GM19240 (cell line): ENCODE data around the gene PROSER2.

Experiments used
- DNase-seq: peaks from one replicate; pipeline ENCODE4 v3.0.0; 2011; ENCODE audit warnings: low spot score; ENCODE audit not compliant: insufficient read length

The PROSER2 gene

DNA sequence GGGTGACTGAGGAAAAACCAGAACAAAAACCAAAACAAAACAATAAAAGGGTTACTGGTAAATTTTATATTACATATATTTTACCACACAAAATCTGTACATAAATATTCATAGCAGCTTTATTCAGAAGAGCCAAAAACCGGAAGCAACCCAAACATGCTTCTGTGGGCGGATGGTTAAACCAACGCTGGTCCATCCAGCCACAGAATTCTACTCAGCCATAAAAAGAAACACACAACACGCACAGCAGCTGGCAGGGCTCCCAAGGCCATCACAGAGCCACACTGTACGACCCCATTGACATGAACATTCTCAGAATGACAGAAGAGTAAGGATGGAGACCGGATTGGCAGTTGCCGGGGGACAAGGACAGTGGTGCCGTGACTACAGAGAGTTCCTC, 83.6 kb downstream of the PROSER2 start:
- DNase-seq, result no peak

- no peak for DNase-seq
Observed at GRCh38 chr10:11907914-11908313, 84.8 kb downstream of the PROSER2 start.

GRCh38 chr10:11908536-11908935, 85.4 kb downstream of the PROSER2 start:
- DNase-seq, result no peak

DNA sequence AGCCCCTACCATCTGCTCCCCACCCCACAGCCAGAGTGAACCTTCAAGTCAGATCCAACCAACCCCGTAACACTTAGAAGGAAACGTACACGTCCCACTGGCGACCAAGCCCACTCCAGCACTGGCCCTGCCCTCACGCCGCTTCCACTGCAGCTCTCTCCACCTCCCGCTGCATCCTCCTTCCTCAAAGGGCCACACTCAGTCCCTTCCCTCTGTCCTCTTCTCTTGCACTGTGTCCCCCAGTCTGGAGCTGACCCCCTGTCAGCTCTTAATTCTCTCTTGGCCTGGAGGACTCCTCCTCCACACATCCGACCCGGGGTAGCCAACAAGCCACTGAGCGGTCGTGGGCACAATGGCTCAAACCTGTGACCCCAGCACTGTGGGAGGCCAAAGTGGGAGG, 85.8 kb downstream of the PROSER2 start:
- no peak for DNase-seq

DNA sequence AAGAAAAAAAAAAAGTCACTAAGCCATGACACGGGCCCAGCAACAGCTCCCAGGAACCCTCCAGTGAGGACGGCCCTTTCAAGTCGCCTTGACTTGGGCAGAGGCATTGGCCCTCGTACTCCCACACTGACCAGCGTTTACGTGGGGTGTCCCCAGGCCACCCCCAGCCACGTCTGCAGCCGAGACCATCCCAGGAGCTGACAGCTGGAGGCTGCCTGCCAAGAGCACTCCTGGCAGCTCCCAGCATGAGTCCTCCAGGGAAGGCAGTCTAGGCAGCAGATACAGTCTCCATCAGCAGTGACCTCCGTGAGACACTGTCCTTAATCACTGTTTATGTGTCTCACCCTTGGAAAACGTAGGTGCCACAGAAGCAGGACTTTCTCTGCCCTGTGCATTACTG, 86.5 kb downstream of the PROSER2 start:
- DNase-seq, result no peak

- no peak for DNase-seq
Observed at GRCh38 chr10:11910102-11910501, 86.9 kb downstream of the PROSER2 start.

DNA sequence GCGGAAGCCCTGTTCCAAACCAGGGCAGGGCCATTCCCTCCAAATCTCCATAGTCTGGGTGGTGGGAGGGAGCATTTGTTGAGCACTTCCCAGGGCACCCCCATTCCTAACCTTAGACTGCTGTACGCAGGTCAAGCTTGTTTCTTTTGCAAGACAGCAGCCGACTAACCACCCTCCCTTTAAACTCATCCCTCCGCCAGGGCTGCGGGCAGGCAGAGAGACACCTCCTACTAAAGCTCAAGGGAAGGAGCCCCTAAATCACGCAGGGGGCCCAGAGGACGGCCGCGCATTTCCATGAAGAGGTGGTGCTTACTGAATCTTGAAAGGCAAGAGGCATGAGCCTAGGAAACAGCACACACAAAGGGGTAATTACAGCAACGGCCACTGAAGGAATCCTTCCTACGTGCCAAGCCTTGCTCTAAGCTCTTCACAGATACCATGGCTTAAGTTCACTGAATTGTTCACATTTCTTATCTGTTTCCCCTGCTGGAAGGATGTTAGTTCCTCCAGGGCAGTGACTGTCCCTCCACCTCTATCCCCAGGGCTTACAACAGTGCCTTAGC, 90.0 kb downstream of the PROSER2 start:
- DNase-seq, result no peak

- DNase-seq, result no peak
Observed at GRCh38 chr10:11918384-11918783, 95.2 kb downstream of the PROSER2 start.

DNA sequence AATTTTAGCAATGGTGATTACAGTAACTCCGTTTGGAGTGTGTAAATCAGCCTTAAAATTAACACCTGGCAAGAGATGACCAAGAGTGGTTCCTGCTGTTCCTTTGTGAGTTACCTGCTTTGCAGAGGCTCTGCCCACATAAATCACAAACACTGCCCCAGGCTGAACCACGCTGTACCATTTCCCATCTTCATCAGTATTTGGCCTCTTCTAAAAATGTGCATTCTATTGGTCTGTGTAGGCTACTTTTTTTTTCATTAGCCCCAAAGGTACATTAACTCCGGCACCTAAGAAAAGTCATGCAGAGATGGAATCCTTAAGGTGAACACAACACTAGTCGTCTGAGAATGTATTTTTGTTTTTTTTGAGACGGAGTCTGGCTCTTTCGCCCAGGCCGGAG, 96.1 kb downstream of the PROSER2 start:
- no peak for DNase-seq
